ENCODE data around the gene BMS1.
"Not testable (repeated sequence)": the region's sequence is repeated elsewhere in the genome, so short reads cannot be mapped to it uniquely, and the experiment has no call there.

The BMS1 gene

DNA sequence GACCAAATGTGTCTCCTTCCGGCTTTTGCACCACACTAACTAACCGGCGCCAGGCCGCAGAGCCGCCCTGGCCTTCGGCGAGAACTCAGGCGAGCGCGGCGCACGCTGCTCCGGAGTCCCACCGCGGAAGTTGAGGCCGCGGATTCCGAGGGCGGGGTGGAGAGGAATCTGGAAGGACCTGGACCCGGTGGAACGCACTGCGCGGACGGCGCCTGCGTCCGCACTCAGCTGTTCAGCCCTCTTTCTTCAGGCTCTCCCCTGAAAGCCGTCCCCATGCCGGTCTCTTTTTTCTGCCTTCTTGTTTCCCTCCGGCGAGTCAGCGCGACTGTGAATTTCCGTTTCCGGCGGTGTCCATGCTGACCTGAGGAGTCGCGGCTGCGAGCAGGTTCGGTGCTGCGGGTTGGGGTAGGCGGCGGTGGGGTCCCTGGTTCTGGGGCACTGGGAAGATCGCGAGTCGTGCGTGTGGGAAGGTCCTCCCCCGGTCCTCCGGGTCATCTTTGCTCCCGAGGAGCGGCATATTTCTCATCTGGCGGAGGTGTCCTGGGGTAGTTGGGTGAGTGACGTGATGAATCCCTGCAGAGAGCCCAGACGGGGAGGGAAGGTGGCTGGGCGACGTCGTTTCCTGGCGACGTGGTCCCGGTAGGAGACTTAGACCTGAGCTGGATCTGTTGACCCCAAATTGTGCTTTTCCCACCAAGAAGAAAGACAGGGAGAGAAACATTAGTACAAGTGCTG lies at the start of gene BMS1:
Gene BMS1, plus strand, starts transcription at position 350 of the 735 bp plus-strand sequence. CDS start 1,600 bp downstream, outside the sequence.
- DNase-seq: peak; percentile 88

- DNase-seq: no peak
Observed at GRCh38 chr10:42734536-42734935, 48.1 kb upstream of the BMS1 start.

- no peak for DNase-seq
Observed at GRCh38 chr10:42738679-42739078, 43.9 kb upstream of the BMS1 start.

DNA sequence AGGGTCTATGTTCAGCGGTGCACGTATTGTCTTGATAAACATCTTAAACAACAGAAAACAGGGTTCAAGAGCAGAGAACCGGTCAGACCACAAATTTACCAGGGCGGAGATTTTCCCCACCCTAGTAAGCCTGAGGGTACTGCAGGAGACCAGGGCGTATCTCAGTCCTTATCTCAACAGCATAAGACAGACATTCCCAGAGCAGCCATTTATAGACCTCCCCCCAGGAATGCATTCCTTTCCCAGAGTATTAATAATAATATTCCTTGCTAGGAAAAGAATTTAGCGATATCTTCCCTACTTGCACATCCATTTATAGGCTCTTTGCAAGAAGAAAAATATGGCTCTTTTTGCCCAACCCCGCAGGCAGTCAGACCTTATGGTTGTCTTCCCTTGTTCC lies 41.1 kb upstream of the BMS1 start:
- DNase-seq: not testable (repeated sequence)

- no peak for DNase-seq
Observed at GRCh38 chr10:42743697-42744096, 38.9 kb upstream of the BMS1 start.

DNA sequence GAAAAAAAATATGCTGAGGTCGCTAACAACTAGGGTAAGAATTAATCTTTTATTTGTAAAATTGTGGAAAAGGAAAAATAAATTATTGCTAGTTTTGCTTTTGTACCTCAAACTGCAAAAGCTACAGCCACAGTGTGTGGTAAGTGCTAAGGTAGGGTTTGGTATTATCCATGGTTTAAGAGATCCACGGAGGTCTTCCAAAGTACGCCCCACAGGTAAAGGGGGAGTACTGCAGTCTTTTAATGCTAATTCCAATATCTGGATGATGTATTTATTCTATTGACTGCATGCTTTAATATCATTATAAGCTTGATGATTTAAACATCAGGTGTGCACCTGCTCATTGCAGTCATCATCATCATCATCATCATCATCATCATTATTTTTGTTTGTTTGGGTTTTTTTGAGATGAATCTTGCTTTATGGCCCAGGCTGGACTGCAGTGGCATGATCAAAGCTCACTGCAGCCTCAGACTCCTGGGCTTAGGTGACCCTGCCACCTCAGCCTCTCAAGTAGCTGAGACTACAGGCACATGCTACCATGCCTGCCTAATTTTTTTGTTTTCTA lies 38.4 kb upstream of the BMS1 start:
- no peak for DNase-seq

GRCh38 chr10:42753126-42753506 lies 29.5 kb upstream of the BMS1 start:
- peak; percentile 61 for DNase-seq

- DNase-seq: no peak
Observed at GRCh38 chr10:42753507-42754154, 29.0 kb upstream of the BMS1 start.

- no peak for DNase-seq
Observed at GRCh38 chr10:42754155-42755027, 28.2 kb upstream of the BMS1 start.

- no peak for DNase-seq
Observed at GRCh38 chr10:42755028-42755451, 27.6 kb upstream of the BMS1 start.

GRCh38 chr10:42755556-42756093 lies 27.0 kb upstream of the BMS1 start:
- no peak for DNase-seq

GRCh38 chr10:42767906-42768305 lies 14.7 kb upstream of the BMS1 start:
- no peak for DNase-seq

DNA sequence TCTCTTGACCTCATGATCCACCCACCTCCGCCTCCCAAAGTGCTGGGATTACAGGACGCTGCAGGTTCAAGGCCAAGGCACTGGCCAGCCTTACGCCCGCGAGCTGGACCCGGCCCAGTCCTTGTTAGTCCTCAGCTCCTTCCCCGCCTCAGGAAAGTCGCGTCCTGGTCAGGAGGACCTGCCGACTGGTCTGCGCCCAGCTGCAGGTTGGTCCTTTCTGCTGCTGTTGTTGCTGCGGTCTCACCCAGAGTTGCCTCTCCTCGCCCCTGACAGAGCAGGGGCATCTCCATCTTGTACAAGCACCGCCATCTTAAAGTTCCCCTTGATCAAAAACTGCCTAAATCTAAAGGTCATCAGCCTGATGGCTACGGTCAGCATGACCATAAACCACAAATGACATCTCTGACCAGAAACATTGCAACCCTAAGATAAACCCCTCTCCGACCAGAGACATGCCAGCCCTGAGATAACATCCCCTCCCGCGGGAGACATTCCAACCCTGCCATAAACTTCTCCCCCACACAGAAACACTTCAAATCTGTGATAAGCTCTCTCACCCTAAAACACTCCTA lies 13.9 kb upstream of the BMS1 start:
- no peak for DNase-seq

GRCh38 chr10:42769173-42769572 lies 13.4 kb upstream of the BMS1 start:
- no peak for DNase-seq

DNA sequence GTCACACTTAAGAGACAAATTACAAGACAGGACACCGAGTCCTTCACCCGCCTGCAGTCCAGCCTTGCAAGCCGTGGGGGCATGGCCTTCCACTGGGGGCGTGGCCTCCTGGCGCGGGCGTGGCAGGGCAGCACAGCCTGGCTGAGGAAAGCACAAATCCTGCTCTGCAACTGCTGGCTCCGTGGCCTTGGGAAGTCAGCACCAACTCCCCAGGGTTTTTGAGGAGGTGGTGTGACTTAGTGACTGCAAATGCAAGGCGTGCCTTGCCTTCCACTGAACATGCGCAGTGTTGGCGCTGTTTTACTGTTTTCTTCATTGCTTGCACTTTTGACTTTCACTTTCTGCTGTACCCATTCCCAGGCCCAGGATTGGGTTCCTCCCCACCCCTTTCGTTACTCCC lies 12.9 kb upstream of the BMS1 start:
- DNase-seq: no peak

DNA sequence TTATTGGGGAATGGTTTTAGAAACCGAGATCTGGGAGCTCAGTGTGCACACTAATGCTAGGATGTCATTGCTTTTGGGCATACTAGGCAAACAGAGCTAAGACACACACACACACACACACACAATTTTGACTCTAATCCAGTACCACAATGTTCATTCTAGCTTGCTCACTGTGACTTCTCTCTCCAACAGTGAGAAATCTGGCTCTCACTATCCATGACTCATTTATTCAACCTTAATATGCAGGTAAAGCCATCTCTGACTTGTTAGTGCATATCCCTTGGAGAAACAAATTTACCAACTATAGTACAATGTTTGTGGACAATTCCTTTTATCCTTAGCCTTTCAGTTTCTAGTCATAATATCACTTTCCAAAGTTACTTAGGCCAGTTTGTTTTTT lies 5.9 kb upstream of the BMS1 start:
- DNase-seq: peak; percentile 11

DNA sequence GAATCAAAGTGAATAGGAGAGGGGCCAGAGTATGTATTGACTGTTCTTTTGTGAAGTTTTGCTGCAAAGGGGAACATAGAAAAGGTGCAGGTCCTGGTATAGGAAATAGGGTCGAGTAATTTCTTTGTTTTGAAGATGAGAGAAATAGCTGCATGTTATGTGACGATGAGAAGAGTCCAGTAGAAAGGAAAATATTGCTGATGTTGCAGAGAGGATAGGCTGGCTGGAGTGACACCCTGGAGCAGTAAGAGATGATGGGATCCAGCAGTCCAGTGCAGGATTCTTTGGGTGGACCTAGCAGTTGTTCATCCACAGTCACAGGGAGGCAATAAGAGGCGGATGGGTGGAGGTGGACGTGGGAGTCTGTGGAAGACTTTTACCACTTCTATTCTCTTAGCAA lies 2.1 kb upstream of the BMS1 start:
- no peak for DNase-seq

- DNase-seq: peak; percentile 70
Observed at GRCh38 chr10:42781893-42782445, 626 bp upstream of the BMS1 start.

- DNase-seq: peak; percentile 84
Observed at GRCh38 chr10:42783181-42783549, 570 bp downstream of the BMS1 start.

GRCh38 chr10:42785759-42786158 lies 3.2 kb downstream of the BMS1 start:
- DNase-seq: no peak

DNA sequence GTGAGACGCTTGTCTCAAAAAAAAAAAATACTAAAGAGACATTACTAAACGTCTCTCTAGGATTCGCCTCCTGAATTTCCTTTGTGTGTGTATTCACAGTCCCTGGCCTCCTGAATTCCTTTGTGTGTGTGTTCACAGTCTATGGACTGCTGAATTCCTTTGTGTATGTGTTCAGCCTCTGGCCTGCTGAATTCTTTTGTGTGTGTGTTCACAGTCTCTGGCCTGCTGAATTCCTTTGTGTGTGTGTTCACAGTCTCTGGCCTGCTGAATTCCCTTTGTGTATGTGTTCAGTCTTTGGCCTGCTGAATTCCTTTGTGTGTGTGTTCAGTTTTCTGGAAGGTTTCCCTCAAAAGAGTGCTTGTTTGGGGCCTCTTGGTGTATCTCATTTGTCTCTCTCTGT lies 8.2 kb downstream of the BMS1 start:
- peak; percentile 9 for DNase-seq

DNA sequence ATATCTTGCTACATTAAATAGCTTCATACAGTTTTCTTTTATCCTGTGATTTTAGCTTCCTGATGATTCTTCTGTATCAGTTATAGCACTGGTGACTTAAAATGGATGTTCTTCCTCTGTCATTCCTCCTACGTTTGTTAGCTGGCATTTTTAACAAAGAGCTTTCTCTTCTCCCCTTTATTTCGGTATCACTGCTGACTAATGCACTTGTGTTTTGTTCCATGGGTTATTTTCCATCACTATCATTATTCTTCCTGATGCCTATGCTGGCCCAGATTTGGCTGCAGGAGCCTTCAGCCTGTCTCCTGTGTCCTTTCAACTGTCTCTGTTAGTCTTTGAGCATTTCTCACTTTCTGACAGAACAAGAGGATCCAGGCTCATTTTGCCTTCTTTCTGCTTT lies 13.1 kb downstream of the BMS1 start:
- DNase-seq: no peak
